NAMALWA (cell line): ENCODE data around the gene ABTB1.
"Not testable (repeated sequence)": the region's sequence is repeated elsewhere in the genome, so short reads cannot be mapped to it uniquely, and the experiment has no call there.

Experiments used
- DNase-seq: peaks from one replicate; pipeline ENCODE4 v3.0.0-alpha.2; 2015; ENCODE audit warnings: low spot score

The ABTB1 gene

DNA sequence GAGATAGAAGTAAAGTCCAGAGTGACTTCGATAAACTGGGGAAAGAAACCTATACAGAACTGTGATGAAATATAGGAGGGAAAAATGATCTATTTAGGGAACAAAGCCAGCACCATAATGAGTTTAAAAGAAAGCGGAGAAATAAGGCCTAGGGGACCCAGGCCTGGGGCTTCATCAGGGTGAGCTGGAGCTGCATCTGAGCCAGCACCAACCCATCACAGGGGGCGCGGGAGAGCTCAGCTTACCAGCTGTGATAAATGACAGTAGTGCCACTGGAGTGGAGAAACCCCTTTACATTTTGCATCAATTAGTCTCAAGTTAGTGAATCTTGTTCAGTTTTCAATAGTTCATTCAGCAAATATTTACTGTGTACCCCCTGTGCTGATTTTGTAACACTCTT is 22.5 kb upstream of the ABTB1 start:
- DNase-seq: no peak

DNA sequence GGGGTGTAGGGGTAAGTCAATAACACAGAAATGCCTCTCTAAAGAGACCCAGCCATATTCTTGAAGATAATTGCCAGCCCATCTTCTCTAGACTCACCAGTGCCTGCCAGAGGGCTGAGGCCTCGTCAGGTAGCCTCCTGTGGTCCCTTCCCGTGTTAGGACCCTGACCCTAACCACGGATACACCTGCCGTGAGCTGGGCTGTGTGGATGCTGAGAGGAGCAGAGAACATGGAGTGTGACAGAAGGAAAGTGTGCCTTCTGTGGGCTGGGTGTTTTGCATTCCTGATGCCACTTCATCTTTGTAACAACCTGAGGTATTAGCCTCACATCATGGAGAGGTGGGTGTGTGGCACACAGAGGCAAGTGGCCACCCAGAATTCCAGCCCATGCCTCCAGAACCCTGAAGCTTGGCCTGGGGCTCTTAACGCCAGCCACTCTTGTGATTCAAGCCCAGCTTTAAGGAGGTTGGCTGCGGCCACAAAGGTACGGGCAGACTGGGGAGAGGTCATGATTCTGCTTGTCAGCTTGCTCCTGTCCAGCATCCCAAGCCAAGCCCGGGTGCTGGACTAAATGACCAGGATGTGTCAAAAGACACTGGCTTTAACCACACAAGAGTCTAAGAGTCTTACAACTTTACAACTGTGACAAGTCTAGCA is 21.1 kb upstream of the ABTB1 start:
- no peak for DNase-seq

DNA sequence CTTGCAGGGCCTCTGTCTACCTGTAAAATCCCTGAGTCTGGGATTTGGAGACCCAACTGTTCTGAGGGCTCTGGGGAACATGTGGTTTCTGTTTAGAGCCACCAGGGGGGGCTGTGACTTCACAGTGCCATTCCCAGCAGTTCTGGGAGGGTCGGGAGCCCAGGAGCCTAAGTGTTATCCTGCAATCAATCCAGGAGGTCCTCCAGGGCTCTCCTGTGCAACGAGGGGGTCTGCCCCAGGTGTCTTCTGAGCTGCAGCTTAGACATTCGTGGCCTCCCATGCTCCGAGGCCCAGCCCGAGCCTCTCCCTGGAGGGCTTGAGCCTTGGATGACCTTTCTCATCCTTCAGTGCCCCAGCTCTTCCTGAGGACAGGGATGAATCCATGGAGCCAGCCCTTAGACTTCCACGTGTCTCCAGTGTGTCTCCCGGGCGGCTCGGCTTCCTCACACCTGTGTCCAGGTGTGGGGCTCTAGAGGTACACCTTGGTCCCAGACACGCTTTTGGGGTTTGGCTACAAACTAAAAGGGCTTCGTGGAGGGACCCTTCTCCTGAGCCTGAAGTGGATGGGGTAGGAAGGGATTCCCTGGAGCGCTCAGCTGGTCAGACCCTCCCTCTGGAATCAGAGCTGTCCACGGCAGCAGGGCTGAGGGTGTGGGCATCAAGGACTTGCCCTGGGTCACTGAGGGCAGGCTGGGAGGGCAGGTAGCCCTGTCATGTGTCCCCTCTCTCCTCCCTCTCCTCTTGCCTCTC is 20.3 kb upstream of the ABTB1 start:
- DNase-seq: peak; percentile 62

DNA sequence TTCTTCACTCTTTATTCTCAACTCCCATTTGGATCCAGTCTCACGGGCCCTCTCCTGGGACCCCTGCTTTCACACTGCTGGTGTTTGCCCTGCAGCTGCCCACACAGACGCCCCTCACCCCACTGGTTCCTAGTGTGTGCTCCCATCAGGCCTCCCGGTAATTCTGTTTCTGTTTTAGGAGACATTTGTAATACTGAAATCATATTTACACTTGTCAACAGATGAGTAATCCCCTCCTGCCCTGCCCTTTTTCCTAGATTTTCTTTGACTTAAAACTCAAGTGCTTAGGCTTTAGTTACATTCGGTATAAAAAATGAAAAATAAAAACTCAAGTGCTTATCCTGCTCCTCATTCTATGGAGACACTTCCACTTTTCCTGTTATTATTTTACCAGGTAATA is 18.4 kb upstream of the ABTB1 start:
- DNase-seq: no peak

DNA sequence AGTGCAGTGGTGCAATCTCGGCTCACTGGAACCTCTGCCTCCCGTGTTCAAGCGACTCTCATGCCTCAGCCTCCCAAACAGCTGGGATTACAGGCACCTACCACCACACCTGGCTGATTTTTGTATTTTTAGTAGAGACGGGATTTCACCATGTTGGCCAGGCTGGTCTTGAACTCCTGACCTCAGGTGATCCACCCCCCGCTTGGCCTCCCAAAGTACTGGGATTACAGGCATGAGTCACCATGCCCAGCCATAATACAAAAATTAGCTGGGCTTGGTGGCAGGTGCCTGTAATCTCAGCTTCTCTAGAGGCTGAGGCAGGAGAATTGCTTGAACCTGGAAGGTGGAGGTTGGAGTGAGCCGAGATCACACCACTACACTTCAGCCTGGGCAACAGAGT is 17.8 kb upstream of the ABTB1 start:
- not testable (repeated sequence) for DNase-seq

DNA sequence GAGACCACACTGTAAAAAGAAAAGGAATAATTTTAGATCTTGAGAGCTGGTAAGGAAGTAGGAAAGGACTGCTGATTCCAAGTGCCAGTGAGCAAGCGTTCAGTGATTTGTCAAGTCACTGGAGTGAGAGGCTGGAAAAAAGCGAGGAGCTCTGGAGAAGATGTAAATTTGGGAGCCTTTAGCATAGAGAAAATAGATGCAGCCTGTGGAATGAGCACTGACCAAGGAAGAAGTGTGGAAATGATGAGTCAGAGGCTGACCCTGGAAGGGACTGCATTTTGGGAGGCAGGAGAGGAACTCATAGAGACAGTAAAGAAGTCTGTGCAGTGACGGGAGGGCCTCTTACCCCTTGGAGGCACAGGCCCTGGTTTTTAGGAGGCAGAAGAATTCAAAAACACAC is 17.1 kb upstream of the ABTB1 start:
- DNase-seq: no peak

DNA sequence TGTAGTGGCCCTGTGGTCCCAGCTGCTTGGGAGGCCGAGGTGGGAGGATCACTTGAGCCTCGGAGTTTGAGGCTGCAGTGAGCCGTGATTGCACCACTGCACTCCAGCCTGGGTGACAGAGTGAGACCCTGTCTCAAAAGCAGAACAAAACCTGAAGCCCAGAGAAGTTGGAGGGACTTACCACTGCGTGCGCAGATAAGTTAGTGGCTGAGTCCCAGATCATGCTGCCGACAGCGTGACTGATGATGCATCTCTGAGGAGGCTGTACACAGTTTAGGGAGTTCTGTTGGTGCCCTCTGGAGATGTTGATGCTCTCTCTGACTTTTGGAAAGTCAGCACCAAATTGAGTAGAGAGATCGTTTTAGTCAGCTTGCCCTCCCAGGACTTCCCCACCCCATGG is 15.8 kb upstream of the ABTB1 start:
- no peak for DNase-seq

DNA sequence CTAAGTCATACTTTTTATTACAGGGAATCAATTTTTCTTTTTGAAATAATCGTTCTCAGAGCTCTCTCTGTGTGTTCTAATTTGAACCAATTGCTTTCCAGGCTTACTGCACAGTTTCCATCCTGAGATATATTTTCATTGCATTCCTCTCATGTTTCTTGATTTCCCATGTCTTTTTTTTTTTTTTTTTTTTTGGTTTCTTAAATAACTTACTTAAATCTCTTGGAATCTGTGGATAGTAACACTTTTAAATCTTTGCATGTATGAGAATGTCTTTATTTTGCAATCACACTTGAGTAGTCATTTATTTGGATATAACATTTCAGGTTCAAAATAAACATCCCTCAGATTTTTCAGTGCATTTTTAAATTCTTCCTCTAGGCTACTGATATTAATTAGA is 14.5 kb upstream of the ABTB1 start:
- DNase-seq: no peak

DNA sequence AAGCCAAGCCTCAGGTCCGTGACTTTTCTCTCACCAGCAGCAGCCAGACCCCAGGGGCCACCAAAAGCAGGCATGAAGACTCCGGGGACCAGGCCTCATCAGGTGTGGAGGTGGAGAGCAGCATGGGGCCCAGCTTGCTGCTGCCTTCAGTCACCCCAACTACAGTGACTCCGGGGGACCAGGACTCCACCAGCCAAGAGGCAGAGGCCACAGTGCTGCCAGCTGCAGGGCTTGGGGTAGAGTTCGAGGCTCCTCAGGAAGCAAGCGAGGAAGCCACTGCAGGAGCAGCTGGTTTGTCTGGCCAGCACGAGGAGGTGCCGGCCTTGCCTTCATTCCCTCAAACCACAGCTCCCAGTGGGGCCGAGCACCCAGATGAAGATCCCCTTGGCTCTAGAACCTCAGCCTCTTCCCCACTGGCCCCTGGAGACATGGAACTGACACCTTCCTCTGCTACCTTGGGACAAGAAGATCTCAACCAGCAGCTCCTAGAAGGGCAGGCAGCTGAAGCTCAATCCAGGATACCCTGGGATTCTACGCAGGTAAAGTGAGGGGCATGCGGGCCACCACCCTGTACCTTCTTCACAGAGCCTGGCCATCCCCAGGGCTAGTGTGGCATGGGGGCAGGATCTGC is 12.0 kb upstream of the ABTB1 start:
- no peak for DNase-seq

DNA sequence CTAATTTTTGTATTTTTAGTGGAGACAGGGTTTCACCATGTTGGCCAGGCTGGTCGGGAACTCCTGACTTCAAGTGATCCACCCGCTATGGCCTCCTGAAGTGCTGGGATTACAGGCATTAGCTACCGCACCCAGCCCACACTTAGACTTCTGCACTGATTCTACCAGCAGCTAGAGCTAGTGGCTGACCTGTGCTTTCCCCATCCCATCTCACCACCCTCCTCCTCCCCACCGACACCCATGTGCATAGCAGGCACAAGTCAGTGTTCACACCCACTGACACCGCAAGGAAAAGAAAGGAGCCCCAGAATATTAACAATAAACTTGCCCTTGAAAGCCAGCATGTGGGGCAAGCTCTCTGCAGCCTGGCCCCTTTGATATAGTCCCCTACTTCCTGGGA is 11.2 kb upstream of the ABTB1 start:
- DNase-seq: no peak

DNA sequence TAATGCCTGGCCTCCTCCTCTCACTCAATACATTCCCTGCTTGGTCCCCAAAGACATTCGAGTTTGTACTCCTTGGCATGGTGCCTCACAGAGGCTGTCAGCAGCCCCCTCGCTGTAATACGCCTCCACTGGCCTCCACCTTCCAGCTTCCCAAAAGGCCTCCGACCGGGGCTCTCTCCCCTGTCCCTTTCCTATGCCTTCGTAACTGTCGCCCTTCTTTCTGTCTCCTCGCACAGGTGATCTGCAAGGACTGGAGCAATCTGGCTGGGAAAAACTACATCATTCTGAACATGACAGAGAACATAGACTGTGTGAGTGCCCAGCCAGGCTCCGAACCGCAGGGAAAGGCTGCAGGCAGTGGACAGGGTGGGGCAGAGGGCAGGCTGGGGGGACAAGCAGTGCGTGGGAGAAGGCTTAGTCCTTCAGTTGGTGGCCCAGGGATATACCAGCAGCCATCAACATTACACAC is 10.7 kb upstream of the ABTB1 start:
- no peak for DNase-seq

DNA sequence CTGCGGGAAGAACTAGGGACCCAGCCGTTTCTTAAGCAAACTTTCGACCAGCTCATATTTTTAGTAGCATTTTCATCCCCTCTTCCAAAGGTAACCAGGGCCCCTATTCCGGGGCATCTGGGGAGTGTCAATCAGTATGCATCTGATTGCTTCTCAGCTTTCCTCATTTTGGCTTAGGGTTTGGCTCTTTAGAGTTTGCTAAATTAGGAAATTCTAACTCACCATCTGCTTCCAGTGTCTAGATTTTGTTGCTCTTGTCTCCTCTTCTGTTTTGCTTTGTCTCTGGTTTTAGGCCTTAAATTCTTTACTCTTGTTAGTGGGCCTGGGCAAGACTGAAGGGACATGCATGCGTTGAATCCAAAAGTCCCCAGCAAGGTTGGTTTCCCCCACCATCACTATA is 9.6 kb upstream of the ABTB1 start:
- DNase-seq: no peak

DNA sequence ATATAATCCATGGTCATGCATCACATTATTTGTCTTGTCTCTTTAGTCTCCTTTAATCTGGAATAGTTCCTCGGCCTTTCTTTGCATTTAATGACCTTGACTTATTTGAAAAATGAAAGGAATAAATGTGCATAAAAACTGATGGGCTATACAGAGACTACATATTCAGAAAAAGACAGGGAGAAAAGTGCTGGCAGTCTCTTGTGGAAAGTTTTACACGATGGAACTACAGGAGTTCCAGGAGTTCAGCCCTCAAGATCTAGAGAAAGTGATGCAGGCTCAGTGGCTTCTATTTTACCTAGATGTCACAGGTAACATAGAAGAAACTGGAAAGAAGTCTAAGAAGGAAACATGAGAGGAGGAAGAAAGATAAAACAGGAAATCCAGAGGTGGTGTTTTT is 7.6 kb upstream of the ABTB1 start:
- no peak for DNase-seq

DNA sequence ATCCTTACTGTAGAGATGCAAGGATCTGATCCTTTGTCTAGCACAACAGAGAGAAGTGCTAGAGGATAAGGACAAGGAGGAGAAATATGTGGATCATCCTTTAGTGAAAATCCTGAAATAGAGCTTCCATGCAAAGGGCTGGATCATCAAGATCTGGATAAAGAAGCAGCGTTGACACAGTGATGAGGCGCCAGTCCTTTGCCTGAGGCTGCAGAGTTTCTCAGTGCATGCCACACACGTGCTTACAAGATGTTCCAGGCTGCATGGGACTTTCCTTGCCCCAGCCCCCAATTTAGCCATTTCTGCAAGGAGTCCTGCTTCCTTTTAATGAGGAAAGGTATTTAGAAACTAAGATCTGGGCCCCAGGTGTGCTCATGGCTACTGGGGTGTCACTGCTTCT is 7.2 kb upstream of the ABTB1 start:
- no peak for DNase-seq

DNA sequence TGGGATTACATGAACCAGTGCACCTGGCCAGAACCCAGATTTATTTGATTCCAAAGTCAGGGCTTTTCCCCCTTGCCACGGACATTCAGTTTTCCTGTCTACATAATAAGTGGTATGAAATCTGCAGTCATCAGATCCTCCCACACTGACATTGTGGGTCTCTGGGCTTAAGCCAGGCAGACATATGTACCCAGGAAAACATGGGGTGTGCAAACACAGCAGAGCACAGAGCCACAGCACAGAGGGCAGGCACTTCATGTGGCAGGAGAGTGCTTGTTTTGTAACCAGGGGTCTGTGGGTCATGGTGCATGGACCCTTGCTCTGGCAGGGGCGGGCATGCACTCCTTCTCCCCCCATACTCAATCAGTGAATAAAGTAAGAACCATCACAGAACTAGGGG is 6.1 kb upstream of the ABTB1 start:
- DNase-seq: no peak

DNA sequence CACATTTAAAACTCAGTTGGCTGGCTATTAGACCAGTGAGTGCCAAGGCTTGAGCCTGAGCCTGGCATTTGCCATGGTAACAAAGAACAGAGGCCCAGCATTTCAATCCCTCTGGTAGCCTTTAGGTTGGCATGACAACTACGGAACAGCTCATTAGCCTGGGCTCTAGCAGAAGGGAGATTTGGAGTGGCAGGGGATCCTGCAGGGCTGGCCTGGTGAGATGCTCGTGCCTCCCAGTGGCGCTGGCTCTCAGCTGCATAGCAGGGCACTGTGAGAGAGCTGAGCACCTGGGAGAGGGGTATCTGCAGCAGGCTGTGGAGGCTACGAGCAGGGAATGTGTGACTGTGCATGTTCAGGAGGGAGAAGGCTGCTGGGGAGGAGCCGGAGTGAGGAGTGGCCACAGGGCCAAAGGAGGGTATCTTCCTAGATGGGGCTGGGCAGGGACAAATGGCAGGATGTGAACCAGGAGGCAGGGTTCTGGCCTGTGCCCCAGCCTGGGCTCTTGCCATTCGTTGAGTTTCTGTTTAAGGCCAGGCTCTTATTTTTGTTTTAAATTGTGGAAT is 5.6 kb upstream of the ABTB1 start:
- no peak for DNase-seq

DNA sequence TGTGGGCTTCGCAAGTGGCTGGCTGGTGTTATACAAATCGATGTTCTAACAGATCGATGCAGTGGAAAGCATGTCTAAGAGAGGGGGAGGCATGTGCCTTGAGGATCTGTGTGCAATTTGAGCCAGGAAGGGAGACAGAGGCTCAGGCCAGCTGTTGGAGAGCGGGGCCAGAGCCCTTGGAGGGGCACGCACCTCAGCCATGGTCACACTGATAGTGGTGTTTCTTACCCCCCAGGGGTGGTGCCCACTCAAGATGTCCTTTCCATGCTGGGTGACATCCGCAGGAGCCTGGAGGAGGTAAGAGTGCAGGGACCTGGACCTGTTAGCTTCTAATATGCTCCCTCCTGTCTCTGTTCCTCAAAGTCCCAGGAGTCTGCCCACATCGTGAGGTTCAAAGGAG is 3.8 kb upstream of the ABTB1 start:
- no peak for DNase-seq

DNA sequence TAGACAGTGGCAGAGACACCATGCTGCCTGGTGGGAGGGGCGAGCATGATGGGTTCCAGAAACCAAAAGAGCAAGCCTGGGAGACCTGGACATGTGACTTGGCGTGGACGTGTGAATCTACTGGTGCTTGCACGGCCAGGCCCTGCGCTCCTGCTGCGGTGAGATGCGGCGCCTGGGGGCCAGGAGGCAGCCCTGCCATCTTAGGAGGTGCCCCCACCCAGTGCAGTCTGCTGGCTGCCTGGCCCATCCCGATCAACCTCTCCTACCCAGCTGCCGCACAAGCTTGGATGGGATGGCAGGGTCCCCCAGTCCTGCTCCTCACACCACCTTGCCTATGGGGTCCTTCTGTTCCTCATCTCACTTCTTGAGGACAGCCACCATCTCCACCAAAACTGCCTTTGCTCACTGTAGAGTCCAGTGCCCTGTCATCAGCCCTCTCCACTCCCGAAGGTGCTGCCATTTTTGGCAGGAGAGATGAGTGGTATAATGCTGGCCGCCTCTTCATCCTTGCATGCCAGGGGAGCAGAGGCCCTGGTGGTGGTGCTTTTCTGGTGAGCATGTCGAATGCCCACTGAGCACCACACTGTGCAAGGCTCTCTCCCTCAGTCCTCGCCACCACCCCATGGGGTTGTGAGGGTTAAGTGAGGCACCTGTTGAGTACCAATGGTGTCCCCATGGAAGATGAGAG is 3.1 kb upstream of the ABTB1 start:
- DNase-seq: no peak

DNA sequence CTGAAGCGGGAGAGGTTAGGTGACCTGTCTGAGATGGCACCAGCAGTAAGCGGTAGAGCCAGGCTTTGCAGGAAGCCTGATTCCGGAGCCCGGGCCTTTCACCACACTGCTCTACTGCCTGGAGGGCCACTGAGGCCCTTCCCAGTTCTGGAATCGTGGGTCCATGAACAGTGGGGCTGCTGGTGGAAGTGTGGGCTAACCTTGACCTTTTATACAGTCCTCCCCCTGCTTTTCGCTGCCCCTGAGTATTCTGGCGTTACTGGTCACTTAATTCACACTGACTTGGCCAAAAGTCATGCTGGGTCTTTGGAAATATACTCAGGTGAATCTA is 2.6 kb upstream of the ABTB1 start:
- no peak for DNase-seq

DNA sequence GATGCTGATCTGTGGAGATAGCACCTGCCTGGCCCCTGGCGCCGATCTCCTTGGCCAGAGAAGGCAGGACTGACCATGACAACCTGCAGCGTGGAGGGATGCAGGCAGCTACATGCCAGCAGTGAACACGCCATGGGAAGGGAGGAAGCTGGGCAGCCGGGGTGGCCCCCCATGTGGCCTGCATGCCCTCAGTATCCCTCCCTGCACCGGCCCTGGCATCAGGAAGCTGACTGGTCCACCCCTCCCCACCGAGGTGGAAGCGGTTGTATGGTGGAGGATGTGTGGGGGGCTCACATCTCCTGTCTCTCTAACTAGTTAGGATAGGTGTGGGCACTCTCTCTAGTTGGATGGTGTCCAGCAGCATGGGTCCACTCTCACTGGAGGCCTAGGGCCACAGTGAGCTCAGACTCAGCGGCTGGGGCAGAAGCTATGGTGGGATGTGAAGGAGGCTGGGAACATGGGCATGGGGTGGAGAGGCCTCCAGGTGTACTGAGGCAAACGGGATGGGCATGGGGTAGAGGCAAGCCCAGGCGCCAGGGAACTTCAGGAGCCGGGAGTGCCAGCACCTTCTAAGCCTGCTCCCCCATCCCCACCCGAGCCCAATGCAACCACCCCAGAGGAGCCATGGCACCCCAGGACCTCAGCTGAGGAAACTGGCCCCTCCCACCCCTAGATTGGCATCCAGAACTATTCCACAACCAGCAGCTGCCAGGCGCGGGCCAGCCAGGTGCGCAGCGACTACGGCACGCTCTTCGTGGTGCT is 1.8 kb upstream of the ABTB1 start:
- DNase-seq: no peak

DNA sequence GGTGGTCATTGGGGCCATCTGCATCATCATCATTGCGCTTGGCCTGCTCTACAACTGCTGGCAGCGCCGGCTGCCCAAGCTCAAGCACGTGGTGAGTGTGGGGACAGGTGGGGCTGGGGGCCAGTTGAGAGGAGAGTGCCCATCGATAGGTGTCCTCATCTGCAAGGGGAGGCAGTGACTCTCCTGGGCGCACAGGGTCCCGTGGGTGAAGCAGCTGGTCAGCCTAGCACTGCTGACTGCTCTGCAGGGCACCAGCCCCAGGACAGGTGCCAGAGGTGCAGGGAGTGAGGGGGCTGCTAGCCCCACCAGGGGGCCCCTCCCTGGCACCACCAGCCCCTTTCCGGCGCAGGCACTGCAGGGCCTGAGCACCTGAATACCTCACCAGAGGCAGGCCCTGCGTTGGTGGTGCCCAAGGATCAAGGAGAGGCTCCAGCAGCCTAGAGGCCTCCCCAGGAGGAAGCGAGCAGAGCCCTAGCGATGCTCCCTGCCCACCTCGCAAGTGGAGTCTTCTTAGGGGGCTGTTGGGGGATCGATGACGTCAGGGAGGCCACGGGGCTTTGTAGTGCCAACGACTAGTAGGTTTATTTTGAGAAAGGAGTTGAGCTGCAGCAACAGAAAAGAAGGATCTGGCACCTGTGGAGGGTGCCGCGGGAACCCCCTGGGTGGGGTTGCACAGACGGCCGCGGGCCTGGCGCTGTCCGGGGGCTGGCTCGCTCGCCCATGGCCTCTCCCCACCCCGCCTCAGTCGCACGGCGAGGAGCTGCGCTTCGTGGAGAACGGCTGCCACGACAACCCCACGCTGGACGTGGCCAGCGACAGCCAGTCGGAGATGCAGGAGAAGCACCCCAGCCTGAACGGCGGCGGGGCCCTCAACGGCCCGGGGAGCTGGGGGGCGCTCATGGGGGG is 976 bp upstream of the ABTB1 start:
- peak; percentile 37 for DNase-seq
